ENCODE data around the gene AKAP3.

Gene AKAP3

GRCh38 chr12:4681732-4682131 lies 32.9 kb upstream of the AKAP3 start:
- peaks cover 43% of the 10 kb centered on the region for H3K36me3 ChIP-seq (ENCODE audit: control insufficient read depth, low read length)
- no peaks in the 10 kb centered on the region for H3K79me2 ChIP-seq (ENCODE audit: control insufficient read depth, low read length)
- no peaks in the 10 kb centered on the region for H3K27me3 ChIP-seq (ENCODE audit: control insufficient read depth, low read length)
- no peak overlapping the region for H3K4me2 ChIP-seq (ENCODE audit: low read length)
- no peaks in the 10 kb centered on the region for H3K9me3 ChIP-seq (ENCODE audit: control insufficient read depth, insufficient read depth, low read length)
- H3F3A ChIP-seq (ENCODE audit: control insufficient read depth, insufficient read depth) = 0 out of 2 replicates have a peak, but pooled peaks cover 5% of the 10 kb centered on the region
- no peaks in the 10 kb centered on the region for H3K4me1 ChIP-seq (ENCODE audit: control insufficient read depth, low read length)
- H4K20me1 ChIP-seq (ENCODE audit: control insufficient read depth, insufficient read depth, low read depth, low read length) = no peaks in the 10 kb centered on the region
- no peaks in the 10 kb centered on the region for H3K9me2 ChIP-seq (replicated peaks; ENCODE audit: control insufficient read depth, low read length)
- H3K27ac ChIP-seq (ENCODE audit: low read depth, low read length) = no peak overlapping the region
- no peak overlapping the region for H3K4me3 ChIP-seq (ENCODE audit: low read length)
- TF ChIP-seq EZH2phosphoT487 (IDR thresholded peaks at IDR 0.05; ENCODE audit: borderline replicate concordance, low read length) (no peak), CTCF (IDR thresholded peaks at IDR 0.05; ENCODE audit: low read depth, low read length, poor library complexity, severe bottlenecking) (no peak)

- H3K27me3 ChIP-seq (ENCODE audit: control insufficient read depth, low read length) = no peaks in the 10 kb centered on the region
- H3K9me3 ChIP-seq (ENCODE audit: control insufficient read depth, insufficient read depth, low read length) = no peaks in the 10 kb centered on the region
- H3K79me2 ChIP-seq (ENCODE audit: control insufficient read depth, low read length) = no peaks in the 10 kb centered on the region
- no peak overlapping the region for H3K27ac ChIP-seq (ENCODE audit: low read depth, low read length)
- no peaks in the 10 kb centered on the region for H3K4me1 ChIP-seq (ENCODE audit: control insufficient read depth, low read length)
- no peak overlapping the region for H3K4me3 ChIP-seq (ENCODE audit: low read length)
- peaks cover 31% of the 10 kb centered on the region for H3K36me3 ChIP-seq (ENCODE audit: control insufficient read depth, low read length)
- H3F3A ChIP-seq (ENCODE audit: control insufficient read depth, insufficient read depth) = 0 out of 2 replicates have a peak, but pooled peaks cover 5% of the 10 kb centered on the region
- TF ChIP-seq CTCF (IDR thresholded peaks at IDR 0.05; ENCODE audit: low read depth, low read length, poor library complexity, severe bottlenecking) = no peak
- TF ChIP-seq EZH2phosphoT487 (IDR thresholded peaks at IDR 0.05; ENCODE audit: borderline replicate concordance, low read length) = no peak
- no peaks in the 10 kb centered on the region for H4K20me1 ChIP-seq (ENCODE audit: control insufficient read depth, insufficient read depth, low read depth, low read length)
- H3K4me2 ChIP-seq (ENCODE audit: low read length) = no peak overlapping the region
- H3K9me2 ChIP-seq (replicated peaks; ENCODE audit: control insufficient read depth, low read length) = no peaks in the 10 kb centered on the region
Observed at GRCh38 chr12:4679711-4680110, 30.9 kb upstream of the AKAP3 start.

- no peaks in the 10 kb centered on the region for H3K9me3 ChIP-seq (ENCODE audit: control insufficient read depth, insufficient read depth, low read length)
- H3K4me2 ChIP-seq (ENCODE audit: low read length) = no peak overlapping the region
- H3F3A ChIP-seq (ENCODE audit: control insufficient read depth, insufficient read depth) = no peaks in the 10 kb centered on the region
- H3K4me3 ChIP-seq (ENCODE audit: low read length) = no peak overlapping the region
- H3K79me2 ChIP-seq (ENCODE audit: control insufficient read depth, low read length) = no peaks in the 10 kb centered on the region
- TF ChIP-seq EZH2phosphoT487 (IDR thresholded peaks at IDR 0.05; ENCODE audit: borderline replicate concordance, low read length) (no peak), CTCF (IDR thresholded peaks at IDR 0.05; ENCODE audit: low read depth, low read length, poor library complexity, severe bottlenecking) (no peak)
- no peaks in the 10 kb centered on the region for H3K4me1 ChIP-seq (ENCODE audit: control insufficient read depth, low read length)
- H3K27me3 ChIP-seq (ENCODE audit: control insufficient read depth, low read length) = no peaks in the 10 kb centered on the region
- no peak overlapping the region for H3K27ac ChIP-seq (ENCODE audit: low read depth, low read length)
- no peaks in the 10 kb centered on the region for H3K9me2 ChIP-seq (replicated peaks; ENCODE audit: control insufficient read depth, low read length)
- peaks cover 95% of the 10 kb centered on the region for H3K36me3 ChIP-seq (ENCODE audit: control insufficient read depth, low read length)
- H4K20me1 ChIP-seq (ENCODE audit: control insufficient read depth, insufficient read depth, low read depth, low read length) = no peaks in the 10 kb centered on the region
Observed at GRCh38 chr12:4665236-4665635, 16.4 kb upstream of the AKAP3 start.

Measured in DOHH2 (cell line).